Trophoblast cell (in vitro differentiated cells and primary cell): Measurements from ENCODE around the gene DRP2.

Experiments used
- DNase-seq, 2 donors: peaks; one replicate each; pipeline ENCODE4 v3.0.0-alpha.2; 2016
- H2AFZ ChIP-seq: 2 replicates; pipeline ENCODE4 v1.6.1; 2013; ENCODE audit warnings: low read length, moderate library complexity, mild to moderate bottlenecking; ENCODE audit not compliant: insufficient read depth, poor library complexity
- H2AK5ac ChIP-seq: 2 replicates; pipeline ENCODE4 v1.6.1; 2013; ENCODE audit warnings: mild to moderate bottlenecking, low read length
- H2BK120ac ChIP-seq: 2 replicates; pipeline ENCODE4 v1.6.1; 2013; ENCODE audit warnings: low read length, mild to moderate bottlenecking, moderate library complexity; ENCODE audit not compliant: insufficient read depth, poor library complexity
- H2BK12ac ChIP-seq: 2 replicates; pipeline ENCODE4 v1.6.1; 2013; ENCODE audit warnings: mild to moderate bottlenecking, low read length, moderate library complexity
- H2BK5ac ChIP-seq: 2 replicates; pipeline ENCODE4 v1.6.1; 2013; ENCODE audit warnings: low read length, low read depth, moderate library complexity, mild to moderate bottlenecking; ENCODE audit not compliant: poor library complexity
- H3K14ac ChIP-seq: 2 replicates; pipeline ENCODE4 v1.6.1; 2013; ENCODE audit warnings: mild to moderate bottlenecking, low read length
- H3K18ac ChIP-seq: 2 replicates; pipeline ENCODE4 v1.6.1; 2013; ENCODE audit warnings: mild to moderate bottlenecking, low read length
- H3K23ac ChIP-seq: 2 replicates; pipeline ENCODE4 v1.6.1; 2013; ENCODE audit warnings: low read length
- H3K27ac ChIP-seq: 2 replicates; pipeline ENCODE4 v1.5.1; 2013; ENCODE audit warnings: low read depth, mild to moderate bottlenecking, inconsistent platforms, low read length, moderate library complexity
- H3K27me3 ChIP-seq: 2 replicates; pipeline ENCODE4 v1.6.1; 2013; ENCODE audit warnings: inconsistent platforms, mild to moderate bottlenecking, low read length, moderate library complexity; ENCODE audit not compliant: insufficient read depth
- H3K36me3 ChIP-seq, 2 experiments: 1 replicate in 1 of 2; 2 replicates in 1 of 2; pipeline ENCODE4 v1.6.1; 2013; ENCODE audit warnings: low read length in 2 of 2, mild to moderate bottlenecking in 2 of 2, moderate library complexity in 1 of 2; ENCODE audit not compliant: insufficient read depth in 2 of 2, control insufficient read depth in 1 of 2
- H3K4ac ChIP-seq: 2 replicates; pipeline ENCODE4 v1.6.1; 2013; ENCODE audit warnings: low read depth, mild to moderate bottlenecking, low read length, moderate library complexity
- H3K4me1 ChIP-seq, 2 experiments: 1 replicate in 1 of 2; 2 replicates in 1 of 2; pipeline ENCODE4 v1.6.1; 2013; ENCODE audit warnings: low read length in 2 of 2, mild to moderate bottlenecking in 2 of 2, moderate library complexity in 1 of 2; ENCODE audit not compliant: insufficient read depth in 2 of 2, control insufficient read depth in 1 of 2
- H3K4me2 ChIP-seq: 2 replicates; pipeline ENCODE4 v1.6.1; 2013; ENCODE audit warnings: inconsistent platforms, mild to moderate bottlenecking, low read length, moderate library complexity
- H3K4me3 ChIP-seq: 2 replicates; pipeline ENCODE4 v1.5.1; 2013; ENCODE audit warnings: mild to moderate bottlenecking, low read depth, low read length, inconsistent platforms
- H3K79me1 ChIP-seq: one replicate; pipeline ENCODE4 v1.6.1; 2013; ENCODE audit warnings: low read length
- H3K79me2 ChIP-seq: 2 replicates; pipeline ENCODE4 v1.6.1; 2013; ENCODE audit warnings: low read length, mild to moderate bottlenecking; ENCODE audit not compliant: control insufficient read depth, insufficient read depth, poor library complexity
- H3K9ac ChIP-seq: 2 replicates; pipeline ENCODE4 v1.6.1; 2013; ENCODE audit warnings: mild to moderate bottlenecking, low read length
- H3K9me3 ChIP-seq: 2 replicates; pipeline ENCODE4 v1.6.1; 2013; ENCODE audit warnings: low read depth, mild to moderate bottlenecking, control low read depth, inconsistent platforms, low read length; ENCODE audit not compliant: insufficient read depth
- H4K12ac ChIP-seq: 2 replicates; pipeline ENCODE4 v1.6.1; 2013; ENCODE audit warnings: low read depth, mild to moderate bottlenecking, low read length, moderate library complexity
- H4K8ac ChIP-seq: 2 replicates; pipeline ENCODE4 v1.6.1; 2013; ENCODE audit warnings: low read depth, mild to moderate bottlenecking, low read length, moderate library complexity
- H4K91ac ChIP-seq: one replicate; pipeline ENCODE4 v1.6.1; 2013; ENCODE audit warnings: low read depth, mild to moderate bottlenecking, low read length, moderate library complexity
- WGBS: extraction: QIAGEN DNeasy Blood & Tissue Kit; methylation state at CpG from one replicate; pipeline ENCODE4 v1.1.7; 2013; ENCODE audit warnings: missing lambda C conversion rate; ENCODE audit not compliant: insufficient read length, insufficient coverage; ENCODE audit errors: extremely low coverage; 5-methylcytosine and 5-hydroxymethylcytosine counted together

Gene DRP2

DNA sequence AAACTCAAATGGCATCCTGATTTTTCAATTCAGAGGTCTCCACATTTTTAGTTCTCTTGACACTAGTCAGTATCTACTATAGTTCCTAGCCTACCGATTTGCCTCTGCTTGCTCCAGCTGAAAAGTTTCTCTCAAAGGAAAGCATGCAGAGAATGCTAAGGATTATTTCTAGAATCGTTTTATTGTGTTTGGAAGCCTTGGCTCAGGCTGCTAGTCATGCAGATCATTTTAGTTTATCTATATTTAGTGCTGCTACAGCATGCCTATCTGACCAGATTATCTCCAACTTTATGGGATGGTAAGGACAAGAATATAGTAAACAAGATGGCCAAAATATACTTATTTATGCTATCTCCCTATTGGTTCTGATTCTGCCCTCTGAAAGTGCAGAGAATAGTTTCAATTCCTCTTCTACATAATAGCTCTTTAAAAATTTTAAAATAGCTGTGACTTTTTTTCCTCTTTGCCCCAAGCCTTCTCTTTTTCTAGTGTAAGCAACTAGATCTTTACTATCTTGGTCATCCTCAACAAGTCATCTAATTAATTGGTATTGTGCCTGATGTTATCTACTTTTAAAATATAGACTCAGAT lies 15.7 kb upstream of the DRP2 start:
- Histone ChIP-seq H4K8ac (no peak overlapping the region), H2AK5ac (no peak overlapping the region), H3K4me3 (no peak overlapping the region), H3K4me1 (no peaks in the 10 kb centered on the region), H3K14ac (no peak overlapping the region), H2AFZ (no peak overlapping the region), H3K9me3 (no peaks in the 10 kb centered on the region), H3K79me1 (no peaks in the 10 kb centered on the region), H4K12ac (no peak overlapping the region), H3K79me2 (no peaks in the 10 kb centered on the region), H2BK5ac (no peak overlapping the region), H3K36me3 (no peaks in the 10 kb centered on the region), H2BK120ac (no peak overlapping the region), H3K27me3 (no peaks in the 10 kb centered on the region), H4K91ac (no peak overlapping the region), H3K4ac (no peak overlapping the region), H3K4me2 (no peak overlapping the region), H3K23ac (no peak overlapping the region), H3K27ac (no peak overlapping the region), H3K18ac (no peak overlapping the region), H2BK12ac (no peak overlapping the region), H3K9ac (no peak overlapping the region)
- WGBS: no CpG with 5 or more reads among the region's 2 CpGs
- peak in 1 of 2 donors; percentile 21 for DNase-seq

DNA sequence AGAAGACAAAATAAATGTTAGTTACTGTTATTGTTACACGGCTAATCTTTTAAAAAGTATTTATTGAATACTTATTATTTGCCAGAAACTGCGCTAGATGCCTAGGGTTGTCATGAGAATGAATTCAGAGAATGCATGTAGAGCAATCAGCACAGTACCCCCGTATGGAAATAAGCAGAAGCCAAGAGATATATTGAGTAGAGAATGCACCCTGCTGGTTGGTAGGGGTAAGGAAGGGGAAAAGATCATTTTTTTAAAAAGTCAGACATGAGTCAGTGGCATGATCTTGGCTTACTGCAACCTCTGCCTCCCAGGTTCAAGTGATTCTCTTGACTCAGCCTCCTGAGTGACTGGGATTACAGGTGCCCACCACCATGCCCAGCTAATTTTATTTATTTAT lies 13.1 kb upstream of the DRP2 start:
- no peak overlapping the region for H3K4ac ChIP-seq
- no CpG with 5 or more reads among the region's 3 CpGs for WGBS
- no peak overlapping the region for H2BK120ac ChIP-seq

DNA sequence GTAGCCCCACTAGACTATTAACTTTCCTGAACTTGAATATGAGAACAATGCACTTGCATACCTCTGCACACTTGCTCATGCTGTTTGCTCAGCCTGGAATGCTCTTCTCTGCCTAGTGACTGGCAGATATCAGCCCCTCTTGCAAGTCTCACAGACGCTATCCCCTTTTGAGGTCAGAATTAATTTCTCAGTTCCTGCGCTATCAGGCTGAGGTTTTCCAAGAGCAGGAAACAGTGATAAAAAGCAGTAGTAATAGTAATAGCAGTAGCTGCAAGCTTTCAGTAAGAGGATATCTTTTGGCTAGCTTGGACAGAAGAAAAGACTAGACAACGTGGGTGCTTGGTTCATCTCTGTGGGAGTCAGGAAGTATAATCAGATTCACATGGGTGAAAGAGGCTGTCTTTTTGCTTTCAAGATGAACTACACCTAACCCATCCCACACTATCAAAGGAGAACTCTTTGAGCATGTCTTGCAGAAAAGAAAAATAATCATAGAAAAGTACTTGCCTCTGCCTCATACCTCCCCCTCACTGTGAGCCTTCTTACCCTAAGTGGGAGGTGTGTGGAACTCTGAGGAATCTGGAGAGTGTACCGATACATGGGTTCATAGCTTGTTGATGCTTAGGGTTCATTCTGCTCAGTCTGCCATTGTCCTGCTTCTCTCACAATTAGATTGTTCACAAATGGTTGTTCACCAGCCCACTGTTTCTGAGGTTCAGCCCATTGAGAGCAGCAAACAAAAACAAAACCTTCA lies 11.3 kb upstream of the DRP2 start:
- Histone ChIP-seq H3K18ac (no peak overlapping the region), H2AK5ac (no peak overlapping the region), H3K4me3 (no peak overlapping the region), H2BK12ac (no peak overlapping the region), H3K79me2 (no peaks in the 10 kb centered on the region), H3K9me3 (no peaks in the 10 kb centered on the region), H3K79me1 (no peaks in the 10 kb centered on the region), H3K14ac (no peak overlapping the region), H3K4ac (no peak overlapping the region), H3K23ac (no peak overlapping the region), H3K4me1 (no peaks in the 10 kb centered on the region), H3K9ac (no peak overlapping the region), H3K4me2 (no peak overlapping the region), H2BK120ac (no peak overlapping the region), H4K91ac (no peak overlapping the region), H3K27me3 (no peaks in the 10 kb centered on the region), H2BK5ac (no peak overlapping the region), H3K36me3 (no peaks in the 10 kb centered on the region), H4K8ac (no peak overlapping the region), H4K12ac (no peak overlapping the region), H3K27ac (no peak overlapping the region), H2AFZ (no peak overlapping the region)
- DNase-seq: no peak
- WGBS: no CpG with 5 or more reads among the region's 4 CpGs

More for the DNA sequence above, 13.1 kb upstream of the DRP2 start:
- no peaks in the 10 kb centered on the region for H3K79me1 ChIP-seq
- no peak overlapping the region for H4K91ac ChIP-seq
- H3K27ac ChIP-seq: no peak overlapping the region
- H3K4me3 ChIP-seq: no peak overlapping the region
- no peak overlapping the region for H3K4me2 ChIP-seq
- no peaks in the 10 kb centered on the region for H3K9me3 ChIP-seq
- peak in 1 of 2 donors; percentile 41 for DNase-seq
- H2BK12ac ChIP-seq: no peak overlapping the region
- no peak overlapping the region for H2AK5ac ChIP-seq
- H3K14ac ChIP-seq: no peak overlapping the region
- no peak overlapping the region for H4K8ac ChIP-seq
- H3K23ac ChIP-seq: no peak overlapping the region
- H4K12ac ChIP-seq: no peak overlapping the region
- H2BK5ac ChIP-seq: no peak overlapping the region
- H3K36me3 ChIP-seq: no peaks in the 10 kb centered on the region
- no peaks in the 10 kb centered on the region for H3K27me3 ChIP-seq
- no peak overlapping the region for H3K9ac ChIP-seq
- H2AFZ ChIP-seq: no peak overlapping the region
- no peaks in the 10 kb centered on the region for H3K4me1 ChIP-seq
- H3K79me2 ChIP-seq: no peaks in the 10 kb centered on the region
- H3K18ac ChIP-seq: no peak overlapping the region

DNA sequence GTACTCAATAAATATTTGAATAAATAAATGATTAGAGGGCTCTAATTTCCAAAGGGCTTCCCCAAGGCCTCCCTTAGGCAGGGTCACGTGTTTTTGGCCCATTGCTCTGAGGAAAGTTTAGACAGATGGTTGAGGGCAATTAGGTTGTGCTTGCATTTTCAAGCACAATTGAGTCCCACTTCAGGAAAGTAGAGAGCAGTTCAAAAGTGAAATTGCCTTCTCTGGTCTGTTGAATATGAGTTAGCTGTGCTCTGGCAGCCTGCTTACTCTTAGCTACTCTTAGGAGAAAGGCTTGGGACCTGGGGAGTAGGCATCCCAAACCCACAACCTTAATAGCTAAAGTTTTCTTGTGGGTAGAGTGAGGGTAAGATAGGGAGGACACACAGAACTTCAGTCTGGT lies 9.0 kb upstream of the DRP2 start:
- no CpG with 5 or more reads among the region's 1 CpG for WGBS
- Histone ChIP-seq H3K4ac (no peak overlapping the region), H3K4me1 (no peaks in the 10 kb centered on the region), H3K27me3 (no peaks in the 10 kb centered on the region), H2BK120ac (no peak overlapping the region), H4K12ac (no peak overlapping the region), H2AFZ (no peak overlapping the region), H2BK5ac (no peak overlapping the region), H4K8ac (no peak overlapping the region), H3K4me2 (no peak overlapping the region), H2BK12ac (no peak overlapping the region), H3K18ac (no peak overlapping the region), H3K9me3 (no peaks in the 10 kb centered on the region), H3K27ac (no peak overlapping the region), H3K14ac (no peak overlapping the region), H3K9ac (no peak overlapping the region), H3K79me2 (no peaks in the 10 kb centered on the region), H3K4me3 (no peak overlapping the region), H4K91ac (no peak overlapping the region), H3K79me1 (no peaks in the 10 kb centered on the region), H3K36me3 (no peaks in the 10 kb centered on the region), H3K23ac (no peak overlapping the region), H2AK5ac (no peak overlapping the region)
- DNase-seq: no peak
